PFSK-1 (cell line): ENCODE measurements around the gene NTM.

ENCODE experiments used
- FOXP2 ChIP-seq: optimal IDR thresholded peaks from 2 replicates; pipeline ENCODE3; 2011; ENCODE audit warnings: borderline replicate concordance, control low read depth, inconsistent platforms; ENCODE audit not compliant: insufficient read depth; ENCODE audit errors: extremely low read length, extremely low read depth
- POLR2AphosphoS5 ChIP-seq: IDR thresholded peaks from 2 replicates; pipeline ENCODE4 v1.6.1; 2012; ENCODE audit warnings: low read depth, mild to moderate bottlenecking, control low read depth, low read length, moderate library complexity
- SIN3A ChIP-seq: IDR thresholded peaks from 2 replicates; pipeline ENCODE4 v1.6.1; 2012; ENCODE audit warnings: mild to moderate bottlenecking, low read length, moderate library complexity, borderline replicate concordance; ENCODE audit not compliant: insufficient read depth
- TAF1 ChIP-seq: IDR thresholded peaks from 2 replicates; pipeline ENCODE4 v1.6.1; 2012; ENCODE audit warnings: low read length, control low read depth, borderline replicate concordance; ENCODE audit not compliant: insufficient read depth
- TF ChIP-seq, protein P1 (sequence below), 2 experiments: IDR thresholded peaks; 2 replicates each; pipeline versions ENCODE4 v1.6.1 to v1.8.0; 2011 to 2012; ENCODE audit warnings: low read depth in 2 of 2, low read length in 2 of 2, control low read depth in 1 of 2, inconsistent platforms in 1 of 2, mild to moderate bottlenecking in 1 of 2, moderate library complexity in 1 of 2; ENCODE audit not compliant: insufficient read depth in 1 of 2

The NTM gene

DNA sequence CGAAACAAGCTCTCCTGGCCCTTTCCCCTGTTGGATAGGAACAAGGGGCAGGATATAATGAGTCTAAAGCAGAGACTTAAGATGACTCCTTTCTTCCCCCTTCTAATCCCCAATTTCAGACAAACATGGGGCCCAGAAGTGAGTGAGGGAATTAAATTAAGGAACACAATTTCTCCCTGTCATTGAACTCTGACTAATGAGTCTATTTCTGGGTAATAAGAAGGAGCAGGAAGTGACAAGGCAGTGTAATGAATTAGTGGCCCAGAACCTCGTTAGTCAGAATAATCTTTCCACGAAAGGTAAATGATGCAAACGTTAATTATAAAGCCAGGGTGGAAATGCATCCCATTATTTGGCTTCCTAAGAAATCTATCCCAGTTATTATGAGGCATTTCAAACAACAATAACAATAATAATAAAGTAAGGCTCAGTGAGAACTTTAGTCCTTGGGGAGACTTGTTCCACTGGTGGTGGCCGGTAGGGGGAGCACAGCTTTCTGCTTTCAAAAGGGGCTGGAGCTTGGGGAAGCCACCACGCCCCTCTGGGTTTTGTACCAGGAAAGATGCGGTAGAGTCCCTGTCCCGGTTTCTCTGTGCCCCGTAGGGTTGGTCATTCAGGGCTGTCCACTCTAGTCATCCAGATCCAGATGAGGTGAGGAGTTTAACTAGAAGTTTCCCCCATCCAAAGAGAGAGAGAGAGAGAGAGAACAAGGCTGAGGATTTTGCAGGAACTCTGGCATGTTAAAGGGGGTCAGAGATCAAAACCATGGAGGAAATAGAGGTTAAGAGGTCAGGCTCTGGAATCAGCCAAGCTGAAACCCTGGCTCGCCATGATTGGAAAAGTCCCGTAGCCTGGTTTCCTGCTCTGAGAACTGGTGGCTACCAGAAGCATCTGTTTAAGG lies 298.3 kb downstream of the NTM start:
- TF ChIP-seq FOXP2 (no peak), SIN3A (no peak), POLR2AphosphoS5 (no peak), TAF1 (no peak)
- TF ChIP-seq, protein P1, sequence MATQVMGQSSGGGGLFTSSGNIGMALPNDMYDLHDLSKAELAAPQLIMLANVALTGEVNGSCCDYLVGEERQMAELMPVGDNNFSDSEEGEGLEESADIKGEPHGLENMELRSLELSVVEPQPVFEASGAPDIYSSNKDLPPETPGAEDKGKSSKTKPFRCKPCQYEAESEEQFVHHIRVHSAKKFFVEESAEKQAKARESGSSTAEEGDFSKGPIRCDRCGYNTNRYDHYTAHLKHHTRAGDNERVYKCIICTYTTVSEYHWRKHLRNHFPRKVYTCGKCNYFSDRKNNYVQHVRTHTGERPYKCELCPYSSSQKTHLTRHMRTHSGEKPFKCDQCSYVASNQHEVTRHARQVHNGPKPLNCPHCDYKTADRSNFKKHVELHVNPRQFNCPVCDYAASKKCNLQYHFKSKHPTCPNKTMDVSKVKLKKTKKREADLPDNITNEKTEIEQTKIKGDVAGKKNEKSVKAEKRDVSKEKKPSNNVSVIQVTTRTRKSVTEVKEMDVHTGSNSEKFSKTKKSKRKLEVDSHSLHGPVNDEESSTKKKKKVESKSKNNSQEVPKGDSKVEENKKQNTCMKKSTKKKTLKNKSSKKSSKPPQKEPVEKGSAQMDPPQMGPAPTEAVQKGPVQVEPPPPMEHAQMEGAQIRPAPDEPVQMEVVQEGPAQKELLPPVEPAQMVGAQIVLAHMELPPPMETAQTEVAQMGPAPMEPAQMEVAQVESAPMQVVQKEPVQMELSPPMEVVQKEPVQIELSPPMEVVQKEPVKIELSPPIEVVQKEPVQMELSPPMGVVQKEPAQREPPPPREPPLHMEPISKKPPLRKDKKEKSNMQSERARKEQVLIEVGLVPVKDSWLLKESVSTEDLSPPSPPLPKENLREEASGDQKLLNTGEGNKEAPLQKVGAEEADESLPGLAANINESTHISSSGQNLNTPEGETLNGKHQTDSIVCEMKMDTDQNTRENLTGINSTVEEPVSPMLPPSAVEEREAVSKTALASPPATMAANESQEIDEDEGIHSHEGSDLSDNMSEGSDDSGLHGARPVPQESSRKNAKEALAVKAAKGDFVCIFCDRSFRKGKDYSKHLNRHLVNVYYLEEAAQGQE (IDR thresholded peaks at IDR 0.05; ENCODE audit: insufficient read depth in 1 of 2, low read depth in 2 of 2, low read length in 2 of 2): no peak

DNA sequence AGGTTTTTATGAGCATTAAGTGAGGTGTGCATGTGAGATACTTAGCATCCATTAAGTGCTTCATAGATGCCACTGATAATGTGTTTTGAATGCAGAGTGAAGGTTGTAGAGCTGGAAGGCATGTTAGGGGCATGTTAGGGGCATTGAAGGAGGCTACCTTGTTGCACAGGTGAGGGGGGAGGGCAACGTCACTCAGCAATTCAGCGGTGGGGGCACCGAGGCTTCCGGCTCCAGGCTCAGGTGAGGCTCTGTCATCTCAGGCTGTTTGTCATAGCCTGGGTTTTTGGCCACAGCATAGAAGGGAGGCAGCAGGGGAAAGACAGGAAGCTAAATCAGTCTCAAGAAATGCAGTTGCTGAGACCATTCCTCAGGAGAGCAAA lies 299.0 kb downstream of the NTM start:
- TF ChIP-seq TAF1: no peak
- TF ChIP-seq SIN3A: no peak
- no peak for TF ChIP-seq FOXP2

DNA sequence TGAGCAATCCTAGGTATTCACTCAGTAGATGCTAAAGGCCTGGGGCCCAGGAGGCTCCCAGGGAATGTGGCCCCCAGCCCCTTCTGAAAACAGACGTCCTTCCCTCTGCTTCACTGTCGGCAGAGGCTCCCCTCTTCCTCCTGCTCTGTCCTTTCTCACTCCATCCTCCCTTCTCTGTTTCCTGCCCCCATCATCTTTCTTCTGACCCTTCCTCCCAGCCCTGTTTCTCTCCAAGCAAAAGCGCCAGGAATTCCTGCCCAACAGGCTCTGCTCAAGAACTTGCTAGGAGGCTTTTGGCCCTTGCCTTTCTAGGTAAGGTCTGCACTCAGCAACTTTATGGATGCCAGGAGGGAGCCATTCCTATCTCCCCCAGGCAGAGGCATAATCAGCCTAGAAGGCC lies 300.5 kb downstream of the NTM start:
- TF ChIP-seq TAF1: no peak
- TF ChIP-seq FOXP2: no peak
- TF ChIP-seq, protein P1 (IDR thresholded peaks at IDR 0.05; ENCODE audit: insufficient read depth in 1 of 2, low read depth in 2 of 2, low read length in 2 of 2): no peak
- TF ChIP-seq POLR2AphosphoS5: no peak
- no peak for TF ChIP-seq SIN3A

DNA sequence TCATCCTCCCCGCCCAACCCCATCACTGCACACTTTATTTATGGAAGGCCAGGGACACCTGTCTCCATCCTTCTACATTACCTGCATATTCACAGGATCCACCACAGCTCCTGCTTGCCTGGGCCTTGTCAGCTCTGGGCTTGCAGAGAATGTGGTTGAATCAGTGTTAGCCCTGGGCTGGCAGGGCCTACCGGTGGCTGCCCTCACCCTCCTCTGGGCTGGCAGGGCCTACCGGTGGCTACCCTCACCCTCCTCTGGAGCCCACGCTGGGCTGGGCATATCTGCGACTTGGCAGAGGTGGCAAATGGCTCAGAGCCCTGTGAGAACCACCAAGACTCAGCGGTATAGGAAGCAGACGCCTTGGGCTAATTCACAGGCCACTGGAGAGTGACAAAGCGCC lies 300.9 kb downstream of the NTM start:
- no peak for TF ChIP-seq SIN3A
- TF ChIP-seq, protein P1 (IDR thresholded peaks at IDR 0.05; ENCODE audit: insufficient read depth in 1 of 2, low read depth in 2 of 2, low read length in 2 of 2): no peak
- TF ChIP-seq TAF1: no peak
- no peak for TF ChIP-seq FOXP2
- no peak for TF ChIP-seq POLR2AphosphoS5

DNA sequence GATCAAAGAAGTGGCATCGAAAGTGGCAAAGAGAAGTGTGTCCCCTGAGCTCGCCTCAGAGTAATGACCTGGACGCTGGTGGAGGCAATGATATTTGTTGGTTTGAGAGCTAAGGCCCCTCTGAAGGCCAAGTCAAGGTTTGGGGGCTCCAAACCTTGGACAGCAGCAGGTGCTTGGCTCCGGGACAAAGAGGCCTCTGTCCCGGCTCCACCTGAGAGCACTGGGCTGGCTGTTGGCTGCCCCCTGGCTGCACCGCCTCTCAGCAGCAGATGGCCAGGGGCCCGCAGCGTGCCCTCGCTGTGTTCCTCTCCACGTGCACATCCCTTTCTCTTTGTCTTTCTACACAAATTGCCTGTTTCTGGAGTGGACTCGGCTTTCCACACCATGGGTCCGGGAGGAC lies 301.3 kb downstream of the NTM start:
- TF ChIP-seq SIN3A: no peak
- no peak for TF ChIP-seq TAF1
- no peak for TF ChIP-seq POLR2AphosphoS5
- TF ChIP-seq, protein P1 (IDR thresholded peaks at IDR 0.05; ENCODE audit: insufficient read depth in 1 of 2, low read depth in 2 of 2, low read length in 2 of 2): no peak
- no peak for TF ChIP-seq FOXP2
